KMS-11 (cell line): ENCODE measurements around the gene ITGB5.

ENCODE experiments used
- H2AFZ ChIP-seq: fragments of 200-600 bp; sonication (generic); 2 replicates; pipeline ENCODE4 v1.6.1; 2016; ENCODE audit warnings: antibody characterized with exemption, mixed run types, low read depth
- H3K27ac ChIP-seq: fragments of 200-600 bp; sonication (generic); 2 replicates; pipeline ENCODE4 v1.6.1; 2016; ENCODE audit warnings: mild to moderate bottlenecking, mixed run types
- H3K27me3 ChIP-seq: fragments of 200-600 bp; sonication (generic); 2 replicates; pipeline ENCODE4 v1.6.1; 2017; ENCODE audit warnings: mild to moderate bottlenecking, low read depth, mixed run types, moderate library complexity; ENCODE audit not compliant: insufficient read depth
- H3K36me3 ChIP-seq: fragments of 200-600 bp; sonication (generic); 2 replicates; pipeline ENCODE4 v1.6.1; 2017; ENCODE audit warnings: mild to moderate bottlenecking, mixed run types; ENCODE audit not compliant: insufficient read depth
- H3K4me1 ChIP-seq: fragments of 200-600 bp; sonication (generic); 2 replicates; pipeline ENCODE4 v1.6.1; 2016; ENCODE audit warnings: mild to moderate bottlenecking, low read depth, mixed run types; ENCODE audit not compliant: poor library complexity, severe bottlenecking
- H3K4me2 ChIP-seq: fragments of 200-600 bp; sonication (generic); 2 replicates; pipeline ENCODE4 v1.7.0; 2016; ENCODE audit warnings: mild to moderate bottlenecking, mixed run types
- H3K4me3 ChIP-seq: fragments of 200-600 bp; sonication (generic); IDR thresholded peaks from 2 replicates; pipeline ENCODE4 v1.6.1; 2017; ENCODE audit warnings: low read depth, low read length, mixed read lengths; ENCODE audit not compliant: insufficient read depth
- H3K79me2 ChIP-seq: fragments of 200-600 bp; sonication (generic); 2 replicates; pipeline ENCODE4 v1.6.1; 2016; ENCODE audit warnings: low read depth, mixed run types; ENCODE audit not compliant: insufficient read depth
- H3K9ac ChIP-seq: fragments of 200-600 bp; sonication (generic); 2 replicates; pipeline ENCODE4 v1.6.1; 2016; ENCODE audit warnings: mild to moderate bottlenecking, mixed run types
- H4K20me1 ChIP-seq: fragments of 200-600 bp; sonication (generic); 2 replicates; pipeline ENCODE4 v1.6.1; 2016; ENCODE audit warnings: mild to moderate bottlenecking, mixed run types; ENCODE audit not compliant: insufficient read depth
- CTCF ChIP-seq: fragments of 200-600 bp; sonication (generic); conservative IDR thresholded peaks from 2 replicates; pipeline ENCODE4 v1.6.1; 2017; ENCODE audit warnings: low read depth, mild to moderate bottlenecking, antibody characterized with exemption, low read length, moderate library complexity, mixed read lengths

Gene ITGB5

GRCh38 chr3:124916837-124917409 lies 29.8 kb upstream of the ITGB5 start:
- H3K36me3 ChIP-seq, result no peaks in the 10 kb centered on the region
- no peak overlapping the region for H3K27ac ChIP-seq
- no peak overlapping the region for H3K4me2 ChIP-seq
- no peaks in the 10 kb centered on the region for H4K20me1 ChIP-seq
- no peak overlapping the region for H3K9ac ChIP-seq
- H3K79me2 ChIP-seq, result no peaks in the 10 kb centered on the region
- no peak for TF ChIP-seq CTCF
- no peaks in the 10 kb centered on the region for H3K4me1 ChIP-seq
- no peaks in the 10 kb centered on the region for H3K27me3 ChIP-seq
- no peak overlapping the region for H2AFZ ChIP-seq
- no peak overlapping the region for H3K4me3 ChIP-seq

- H3K4me2 ChIP-seq, result no peak overlapping the region
These were observed 28.1 kb upstream of the ITGB5 start for GRCh38 chr3:124915254-124915653.

GRCh38 chr3:124907957-124908356 lies 20.8 kb upstream of the ITGB5 start:
- H3K27ac ChIP-seq, result no peak overlapping the region
- no peaks in the 10 kb centered on the region for H3K79me2 ChIP-seq
- no peak overlapping the region for H3K9ac ChIP-seq
- H3K4me1 ChIP-seq, result no peaks in the 10 kb centered on the region
- H4K20me1 ChIP-seq, result no peaks in the 10 kb centered on the region
- H3K36me3 ChIP-seq, result no peaks in the 10 kb centered on the region
- H2AFZ ChIP-seq, result no peak overlapping the region
- no peak overlapping the region for H3K4me2 ChIP-seq
- TF ChIP-seq CTCF, result no peak
- no peak overlapping the region for H3K4me3 ChIP-seq
- H3K27me3 ChIP-seq, result no peaks in the 10 kb centered on the region

More at GRCh38 chr3:124915254-124915653, 28.1 kb upstream of the ITGB5 start:
- Histone ChIP-seq H2AFZ (no peak overlapping the region), H3K9ac (no peak overlapping the region), H3K36me3 (no peaks in the 10 kb centered on the region), H3K27ac (no peak overlapping the region), H4K20me1 (no peaks in the 10 kb centered on the region), H3K4me1 (no peaks in the 10 kb centered on the region), H3K4me3 (no peak overlapping the region), H3K79me2 (no peaks in the 10 kb centered on the region), H3K27me3 (no peaks in the 10 kb centered on the region)
- no peak for TF ChIP-seq CTCF

- Histone ChIP-seq H3K79me2 (peaks cover 4% of the 10 kb centered on the region; the same call in 1 of the 2 replicates), H3K36me3 (no peaks in the 10 kb centered on the region), H3K4me3 (no peak overlapping the region), H3K9ac (no peak overlapping the region), H3K4me2 (no peak overlapping the region), H2AFZ (no peak overlapping the region), H3K27me3 (no peaks in the 10 kb centered on the region), H4K20me1 (no peaks in the 10 kb centered on the region), H3K27ac (no peak overlapping the region), H3K4me1 (peaks cover 16% of the 10 kb centered on the region)
- no peak for TF ChIP-seq CTCF
These were observed 17.8 kb upstream of the ITGB5 start for GRCh38 chr3:124904835-124905492.
